ENCODE results near the gene KCNJ4.
A peak's percentile ranks its signal among the peaks of the same experiment; 100 is the strongest.

KCNJ4 gene

DNA sequence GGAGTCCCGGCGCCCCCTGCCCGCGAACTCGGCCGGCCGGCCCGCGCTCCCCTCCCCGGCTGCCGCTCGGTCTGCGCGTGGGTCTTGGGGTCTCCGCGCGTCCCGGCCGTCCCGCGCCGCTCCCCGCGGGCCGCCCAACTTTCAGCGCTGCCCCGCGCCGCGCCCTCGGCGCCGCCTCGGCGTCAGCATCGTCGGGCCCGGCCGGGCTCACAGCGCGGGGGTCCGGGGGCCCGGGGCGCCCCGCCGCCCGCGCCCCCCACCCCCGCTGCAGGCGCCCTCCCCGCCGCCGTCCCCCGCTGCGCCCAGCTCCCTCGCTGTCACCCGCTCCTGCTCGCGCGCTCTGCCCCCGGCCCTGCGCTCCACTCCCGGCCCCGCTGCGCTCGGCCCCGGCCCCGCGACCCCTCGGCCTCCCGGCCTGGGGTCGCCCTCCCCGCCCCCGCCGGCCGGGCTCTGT lies at the start of gene KCNJ4:
TSS of gene KCNJ4 (minus strand) at position 124 of the 454 bp plus-strand sequence. CDS start 27,067 bp downstream, outside the sequence.
- Histone ChIP-seq H4K20me1 (ENCODE audit: insufficient read depth, low read length) (peaks cover 11% of the 10 kb centered on the region), H3K79me2 (ENCODE audit: insufficient read depth, low read length) (no peaks in the 10 kb centered on the region), H2AFZ (ENCODE audit: low read depth, low read length) (no peak within 1 kb of the TSS), H3K27me3 (ENCODE audit: insufficient read depth, low read length, poor library complexity) (peaks cover 36% of the 10 kb centered on the region), H3K27ac (ENCODE audit: low read length) (no peak within 1 kb of the TSS), H3K36me3 (ENCODE audit: insufficient read depth, low read length) (no peaks in the 10 kb centered on the region), H3K4me3 (ENCODE audit: low read depth in 1 of 2, low read length in 2 of 2) (no peak within 1 kb of the TSS), H3K4me2 (ENCODE audit: insufficient read depth, low read length) (no peak within 1 kb of the TSS), H3K9ac (ENCODE audit: low read depth, low read length) (no peak within 1 kb of the TSS), H3K4me1 (ENCODE audit: insufficient read depth, low read length) (no peaks in the 10 kb centered on the region), H3K9me3 (ENCODE audit: insufficient read depth, low read length, severe bottlenecking) (no peaks in the 10 kb centered on the region)
- TF ChIP-seq, protein P1, sequence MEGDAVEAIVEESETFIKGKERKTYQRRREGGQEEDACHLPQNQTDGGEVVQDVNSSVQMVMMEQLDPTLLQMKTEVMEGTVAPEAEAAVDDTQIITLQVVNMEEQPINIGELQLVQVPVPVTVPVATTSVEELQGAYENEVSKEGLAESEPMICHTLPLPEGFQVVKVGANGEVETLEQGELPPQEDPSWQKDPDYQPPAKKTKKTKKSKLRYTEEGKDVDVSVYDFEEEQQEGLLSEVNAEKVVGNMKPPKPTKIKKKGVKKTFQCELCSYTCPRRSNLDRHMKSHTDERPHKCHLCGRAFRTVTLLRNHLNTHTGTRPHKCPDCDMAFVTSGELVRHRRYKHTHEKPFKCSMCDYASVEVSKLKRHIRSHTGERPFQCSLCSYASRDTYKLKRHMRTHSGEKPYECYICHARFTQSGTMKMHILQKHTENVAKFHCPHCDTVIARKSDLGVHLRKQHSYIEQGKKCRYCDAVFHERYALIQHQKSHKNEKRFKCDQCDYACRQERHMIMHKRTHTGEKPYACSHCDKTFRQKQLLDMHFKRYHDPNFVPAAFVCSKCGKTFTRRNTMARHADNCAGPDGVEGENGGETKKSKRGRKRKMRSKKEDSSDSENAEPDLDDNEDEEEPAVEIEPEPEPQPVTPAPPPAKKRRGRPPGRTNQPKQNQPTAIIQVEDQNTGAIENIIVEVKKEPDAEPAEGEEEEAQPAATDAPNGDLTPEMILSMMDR (IDR thresholded peaks at IDR 0.05; ENCODE audit: borderline replicate concordance, extremely low read depth, low read length, poor library complexity, severe bottlenecking): no peak
- TF ChIP-seq EZH2 (IDR thresholded peaks at IDR 0.05; ENCODE audit: borderline replicate concordance, low read depth, low read length, severe bottlenecking): no peak
- ATAC-seq (ENCODE audit: insufficient read depth, low read depth): no peak
- DNase-seq: no peak

DNA sequence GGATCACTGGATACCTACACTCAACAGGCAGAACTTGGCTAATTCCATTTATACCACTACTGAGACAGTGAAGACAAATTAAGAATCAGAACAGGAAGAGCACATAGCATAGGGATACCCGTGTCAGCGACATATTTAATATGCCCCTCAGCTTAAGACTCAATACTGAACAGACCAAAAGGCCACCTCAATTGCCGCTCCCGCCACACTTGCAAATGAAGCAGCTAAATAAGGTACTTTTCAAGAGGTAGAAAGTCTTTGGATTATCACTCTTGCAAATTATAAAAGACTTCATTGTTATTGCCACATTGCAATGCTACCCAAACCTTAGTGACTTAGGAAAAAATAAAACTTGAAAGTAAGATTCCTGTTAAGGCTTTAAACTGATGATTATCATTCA lies 48.0 kb upstream of the KCNJ4 start:
- Histone ChIP-seq H3K9me3 (ENCODE audit: insufficient read depth, low read length, severe bottlenecking) (no peaks in the 10 kb centered on the region), H3K4me3 (ENCODE audit: low read depth in 1 of 2, low read length in 2 of 2) (peak overlapping the region in 1 of 2 experiments; percentile 75; a peak in 1 of 4 replicates), H3K79me2 (ENCODE audit: insufficient read depth, low read length) (peaks cover 84% of the 10 kb centered on the region), H3K27me3 (ENCODE audit: insufficient read depth, low read length, poor library complexity) (no peaks in the 10 kb centered on the region), H4K20me1 (ENCODE audit: insufficient read depth, low read length) (peaks cover 63% of the 10 kb centered on the region), H3K36me3 (ENCODE audit: insufficient read depth, low read length) (peaks cover 77% of the 10 kb centered on the region), H3K9ac (ENCODE audit: low read depth, low read length) (no peak overlapping the region), H3K4me1 (ENCODE audit: insufficient read depth, low read length) (peaks cover 60% of the 10 kb centered on the region), H2AFZ (ENCODE audit: low read depth, low read length) (no peak overlapping the region), H3K27ac (ENCODE audit: low read length) (no peak overlapping the region), H3K4me2 (ENCODE audit: insufficient read depth, low read length) (peak overlapping the region; percentile 95)
- DNase-seq (no peak), ATAC-seq (ENCODE audit: insufficient read depth, low read depth) (no peak)
- no peak for TF ChIP-seq EZH2 (IDR thresholded peaks at IDR 0.05; ENCODE audit: borderline replicate concordance, low read depth, low read length, severe bottlenecking)
- TF ChIP-seq, protein P1 (IDR thresholded peaks at IDR 0.05; ENCODE audit: borderline replicate concordance, extremely low read depth, low read length, poor library complexity, severe bottlenecking): no peak

DNA sequence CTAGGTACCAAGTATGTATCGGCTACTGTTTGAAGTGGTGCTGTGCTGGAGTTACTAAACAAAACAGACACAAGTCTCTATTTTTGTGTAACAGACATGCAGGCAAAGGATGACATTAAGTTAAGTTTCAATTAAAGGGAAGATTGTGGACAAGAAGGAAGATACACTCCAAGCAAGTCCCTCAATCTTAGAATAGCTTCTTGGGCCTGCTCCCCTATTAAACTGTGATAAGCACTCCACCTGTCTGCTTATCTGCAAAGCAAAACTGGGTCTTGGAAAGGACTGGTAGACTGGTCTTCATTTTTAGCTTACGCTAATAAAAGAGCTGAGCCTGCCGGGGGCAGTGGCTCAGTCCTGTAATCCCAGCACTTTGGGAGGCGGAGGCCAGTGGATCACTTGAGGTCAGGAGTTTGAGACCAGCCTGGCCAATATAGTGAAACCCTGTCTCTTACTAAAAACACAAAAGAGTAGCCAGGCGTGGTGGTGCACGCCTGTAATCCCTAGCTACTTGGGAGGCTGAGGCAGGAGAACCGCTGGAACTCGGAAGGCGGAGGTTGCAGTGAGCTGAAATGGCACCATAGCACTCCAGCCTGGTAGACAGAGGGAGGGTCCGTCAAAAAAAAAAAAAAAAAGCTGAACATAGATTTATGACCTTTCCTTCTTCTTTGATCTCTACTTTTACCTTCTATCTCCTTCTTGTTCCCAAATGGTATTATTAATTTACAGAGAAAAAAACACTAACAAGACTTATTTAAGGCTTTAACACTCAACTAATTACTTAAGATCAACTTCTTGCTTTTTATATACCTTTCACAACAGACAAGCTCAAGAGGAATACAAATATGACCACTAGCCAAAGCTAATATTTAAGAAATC lies 47.0 kb upstream of the KCNJ4 start:
- ATAC-seq (ENCODE audit: insufficient read depth, low read depth) (no peak), DNase-seq (no peak)
- Histone ChIP-seq H3K36me3 (ENCODE audit: insufficient read depth, low read length) (peaks cover 87% of the 10 kb centered on the region), H3K27me3 (ENCODE audit: insufficient read depth, low read length, poor library complexity) (no peaks in the 10 kb centered on the region), H3K79me2 (ENCODE audit: insufficient read depth, low read length) (peaks cover 92% of the 10 kb centered on the region), H3K4me1 (ENCODE audit: insufficient read depth, low read length) (peaks cover 60% of the 10 kb centered on the region), H3K4me2 (ENCODE audit: insufficient read depth, low read length) (peak overlapping the region; percentile 95; the same call in 1 of the 2 replicates), H4K20me1 (ENCODE audit: insufficient read depth, low read length) (peaks cover 73% of the 10 kb centered on the region), H2AFZ (ENCODE audit: low read depth, low read length) (no peak overlapping the region), H3K4me3 (ENCODE audit: low read depth in 1 of 2, low read length in 2 of 2) (peak overlapping the region in 1 of 2 experiments; percentile 3; a peak in 1 of 4 replicates), H3K27ac (ENCODE audit: low read length) (no peak overlapping the region), H3K9me3 (ENCODE audit: insufficient read depth, low read length, severe bottlenecking) (no peaks in the 10 kb centered on the region), H3K9ac (ENCODE audit: low read depth, low read length) (no peak overlapping the region)
- TF ChIP-seq EZH2 (IDR thresholded peaks at IDR 0.05; ENCODE audit: borderline replicate concordance, low read depth, low read length, severe bottlenecking): no peak
- TF ChIP-seq, protein P1 (IDR thresholded peaks at IDR 0.05; ENCODE audit: borderline replicate concordance, extremely low read depth, low read length, poor library complexity, severe bottlenecking): no peak
